ENCODE results near the gene ULBP2. TPM values are rescaled to one million over a fixed set of nuclear protein-coding genes. Genes with fewer than 3 reads are reported as not detected.
"Not testable (repeated sequence)": the region's sequence is repeated elsewhere in the genome, so short reads cannot be mapped to it uniquely, and the experiment has no call there.

ULBP2 gene
- total RNA-seq, 1 donor from 2014 or later, result not detected

GRCh38 chr6:149988550-149989346 lies 46.9 kb downstream of the ULBP2 start:
- Histone ChIP-seq H3K4me1 (peaks cover 0 to 10% of the 10 kb centered on the region in 2 donors), H3K9me3 (peaks cover 0 to 22% of the 10 kb centered on the region in 2 donors), H3K27me3 (peaks cover 21% of the 10 kb centered on the region), H3K27ac (no peak overlapping the region), H3K4me3 (peak overlapping the region in 1 of 2 donors; percentile 21), H3K36me3 (no peaks in the 10 kb centered on the region)
- intact Hi-C loops (cut with DNase I), result no loop called here
- TF ChIP-seq CTCF (IDR thresholded peaks at IDR 0.05), result no peak
- DNase-seq (ENCODE audit: low spot score in 2 of 2), result no peak

GRCh38 chr6:149990212-149990660 lies 48.4 kb downstream of the ULBP2 start:
- H3K36me3 ChIP-seq, result no peaks in the 10 kb centered on the region
- H3K27ac ChIP-seq, result no peak overlapping the region
- intact Hi-C loops (cut with DNase I), result no loop called here
- no peak for DNase-seq (ENCODE audit: low spot score in 2 of 2)
- no peak for TF ChIP-seq CTCF (IDR thresholded peaks at IDR 0.05)
- peak overlapping the region; percentile 25 to 31 for H3K4me3 ChIP-seq
- peaks cover 0 to 10% of the 10 kb centered on the region in 2 donors for H3K4me1 ChIP-seq
- peaks cover 11% of the 10 kb centered on the region for H3K27me3 ChIP-seq
- H3K9me3 ChIP-seq, result peaks cover 0 to 22% of the 10 kb centered on the region in 2 donors

GRCh38 chr6:149990661-149991471 lies 49.1 kb downstream of the ULBP2 start:
- DNase-seq (ENCODE audit: low spot score in 2 of 2), result no peak
- no peak overlapping the region for H3K27ac ChIP-seq
- H3K4me1 ChIP-seq, result peaks cover 0 to 10% of the 10 kb centered on the region in 2 donors
- H3K9me3 ChIP-seq, result peaks cover 0 to 22% of the 10 kb centered on the region in 2 donors
- TF ChIP-seq CTCF (IDR thresholded peaks at IDR 0.05), result no peak
- no peaks in the 10 kb centered on the region for H3K36me3 ChIP-seq
- H3K4me3 ChIP-seq, result peak overlapping the region; percentile 25 to 31
- H3K27me3 ChIP-seq, result peaks cover 9% of the 10 kb centered on the region
- intact Hi-C loops (cut with DNase I), result no loop called here

- H3K27ac ChIP-seq; DNase-seq (ENCODE audit: low spot score in 2 of 2); intact Hi-C loops (cut with DNase I); H3K4me1 ChIP-seq; H3K36me3 ChIP-seq; H3K27me3 ChIP-seq; H3K4me3 ChIP-seq: not testable (repeated sequence)
- peaks cover 0 to 22% of the 10 kb centered on the region in 2 donors for H3K9me3 ChIP-seq
These were observed 49.6 kb downstream of the ULBP2 start for GRCh38 chr6:149991472-149991795.

GRCh38 chr6:149991838-149992237 lies 50.0 kb downstream of the ULBP2 start:
- H3K27me3 ChIP-seq, result peaks cover 9% of the 10 kb centered on the region
- no peak overlapping the region for H3K27ac ChIP-seq
- no peak for TF ChIP-seq CTCF (IDR thresholded peaks at IDR 0.05)

GRCh38 chr6:149995235-149995750 lies 53.5 kb downstream of the ULBP2 start:
- no peaks in the 10 kb centered on the region for H3K9me3 ChIP-seq
- no peak overlapping the region for H3K27ac ChIP-seq
- no peak for TF ChIP-seq CTCF (IDR thresholded peaks at IDR 0.05)
- H3K4me3 ChIP-seq, result no peak overlapping the region
- H3K36me3 ChIP-seq, result no peaks in the 10 kb centered on the region
- H3K27me3 ChIP-seq, result peaks cover 4% of the 10 kb centered on the region
- H3K4me1 ChIP-seq, result peaks cover 0 to 7% of the 10 kb centered on the region in 2 donors
- DNase-seq (ENCODE audit: low spot score in 2 of 2), result no peak
- intact Hi-C loops (cut with DNase I), result no loop called here

More at GRCh38 chr6:149991838-149992237, 50.0 kb downstream of the ULBP2 start:
- Histone ChIP-seq H3K4me3 (no peak overlapping the region), H3K9me3 (peaks cover 0 to 22% of the 10 kb centered on the region in 2 donors), H3K36me3 (no peaks in the 10 kb centered on the region), H3K4me1 (peaks cover 0 to 10% of the 10 kb centered on the region in 2 donors)
- intact Hi-C loops (cut with DNase I), result no loop called here
- no peak for DNase-seq (ENCODE audit: low spot score in 2 of 2)

Data from ascending aorta (tissue), 2 donors.